Transverse colon (tissue), 3 donors: ENCODE measurements around the gene JMJD6.

Source experiments
- EP300 ChIP-seq: sonication (generic); formaldehyde crosslinking; IDR thresholded peaks from one replicate; pipeline ENCODE4 v1.6.1; 2017; ENCODE audit warnings: antibody characterized with exemption, low read depth
- TF ChIP-seq, protein P1 (sequence below), 5 experiments: fragments of 200-600 bp in 3 of 5; fragments of 450-650 bp in 2 of 5; sonication (generic) in 3 of 5; IDR thresholded peaks; 1 replicate in 2 of 5; 2 replicates in 3 of 5; pipeline ENCODE4 v1.5.1; 2016 to 2017; ENCODE audit warnings: antibody characterized with exemption in 5 of 5, inconsistent platforms in 3 of 5, mild to moderate bottlenecking in 2 of 5, moderate library complexity in 1 of 5

- TF ChIP-seq, protein P1, sequence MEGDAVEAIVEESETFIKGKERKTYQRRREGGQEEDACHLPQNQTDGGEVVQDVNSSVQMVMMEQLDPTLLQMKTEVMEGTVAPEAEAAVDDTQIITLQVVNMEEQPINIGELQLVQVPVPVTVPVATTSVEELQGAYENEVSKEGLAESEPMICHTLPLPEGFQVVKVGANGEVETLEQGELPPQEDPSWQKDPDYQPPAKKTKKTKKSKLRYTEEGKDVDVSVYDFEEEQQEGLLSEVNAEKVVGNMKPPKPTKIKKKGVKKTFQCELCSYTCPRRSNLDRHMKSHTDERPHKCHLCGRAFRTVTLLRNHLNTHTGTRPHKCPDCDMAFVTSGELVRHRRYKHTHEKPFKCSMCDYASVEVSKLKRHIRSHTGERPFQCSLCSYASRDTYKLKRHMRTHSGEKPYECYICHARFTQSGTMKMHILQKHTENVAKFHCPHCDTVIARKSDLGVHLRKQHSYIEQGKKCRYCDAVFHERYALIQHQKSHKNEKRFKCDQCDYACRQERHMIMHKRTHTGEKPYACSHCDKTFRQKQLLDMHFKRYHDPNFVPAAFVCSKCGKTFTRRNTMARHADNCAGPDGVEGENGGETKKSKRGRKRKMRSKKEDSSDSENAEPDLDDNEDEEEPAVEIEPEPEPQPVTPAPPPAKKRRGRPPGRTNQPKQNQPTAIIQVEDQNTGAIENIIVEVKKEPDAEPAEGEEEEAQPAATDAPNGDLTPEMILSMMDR (IDR thresholded peaks at IDR 0.05), result no peak
- no peak for TF ChIP-seq EP300
Observed at GRCh38 chr17:76715496-76715830, 10.9 kb downstream of the JMJD6 start.
